Testis (tissue), 3 donors: ENCODE results near the gene NLRP13. TPM values are rescaled to one million over a fixed set of nuclear protein-coding genes. Genes with fewer than 3 reads are reported as not detected.
"Not testable (repeated sequence)": the region's sequence is repeated elsewhere in the genome, so short reads cannot be mapped to it uniquely, and the experiment has no call there.

Experiments used
- DNase-seq: peaks from one replicate; pipeline ENCODE4 v3.0.0-alpha.2; 2019
- H3K27ac ChIP-seq, 2 donors: fragments of 200-600 bp; sonication (generic); one replicate each; pipeline ENCODE4 v1.5.1; 2019
- H3K27me3 ChIP-seq: fragments of 200-600 bp; sonication (generic); one replicate; pipeline ENCODE4 v1.5.1; 2019
- H3K36me3 ChIP-seq: fragments of 200-600 bp; sonication (generic); one replicate; pipeline ENCODE4 v1.5.1; 2017; ENCODE audit warnings: low read depth; ENCODE audit errors: missing control alignments
- H3K4me1 ChIP-seq: fragments of 200-600 bp; sonication (generic); one replicate; pipeline ENCODE4 v1.5.1; 2019
- H3K4me3 ChIP-seq, 2 donors: fragments of 200-600 bp; sonication (generic); one replicate each; pipeline ENCODE4 v1.5.1; 2017 to 2019
- H3K9me3 ChIP-seq: fragments of 200-600 bp; sonication (generic); one replicate; pipeline ENCODE4 v1.5.1; 2017
- POLR2A ChIP-seq: fragments of 450-650 bp; IDR thresholded peaks from one replicate; pipeline ENCODE4 v1.6.1; 2017; ENCODE audit warnings: antibody characterized with exemption, mild to moderate bottlenecking, moderate library complexity
- WGBS, 2 donors: methylation state at CpG; one replicate each; pipeline ENCODE4 v1.1.5; 2018; 5-methylcytosine and 5-hydroxymethylcytosine counted together
- intact Hi-C: fragments of 100-400 bp; cut with DNase I; formaldehyde crosslinking; loops from one replicate; pipeline ENCODE4 v1.15.1; 2023; ENCODE audit warnings: low total_unique reads
- polyA plus RNA-seq: library from polyadenylated mRNA; stranded (reverse); fragments of 350-450 nt; fragmentation: Illumina TruSeq; extraction: RNeasy Lipid Tissue Mini Kit (QIAGEN cat#74804); gene quantifications from one replicate; pipeline ENCODE4 v1.2.3, GENCODE V29; 2014; ENCODE audit warnings: low read depth, low replicate concordance; ENCODE audit not compliant: insufficient read depth
- total RNA-seq, 2 donors: library from RNA; depleted of rRNA; stranded (reverse); fragments of >200 nt; gene quantifications; one replicate each; pipeline ENCODE4 v1.2.3, GENCODE V29; 2016
- TF ChIP-seq, protein P1 (sequence below), 3 experiments: fragments of 450-650 bp in 2 of 3; fragments of 200-600 bp in 1 of 3; sonication (generic) in 1 of 3; IDR thresholded peaks; one replicate each; pipeline ENCODE4 v1.5.1; 2016 to 2019; ENCODE audit warnings: antibody characterized with exemption in 3 of 3, mild to moderate bottlenecking in 2 of 3, moderate library complexity in 1 of 3

Gene NLRP13
- total and polyA plus RNA-seq, 3 donors from 2014 or later: 0.08 to 0.19 TPM; not detected in 1

DNA sequence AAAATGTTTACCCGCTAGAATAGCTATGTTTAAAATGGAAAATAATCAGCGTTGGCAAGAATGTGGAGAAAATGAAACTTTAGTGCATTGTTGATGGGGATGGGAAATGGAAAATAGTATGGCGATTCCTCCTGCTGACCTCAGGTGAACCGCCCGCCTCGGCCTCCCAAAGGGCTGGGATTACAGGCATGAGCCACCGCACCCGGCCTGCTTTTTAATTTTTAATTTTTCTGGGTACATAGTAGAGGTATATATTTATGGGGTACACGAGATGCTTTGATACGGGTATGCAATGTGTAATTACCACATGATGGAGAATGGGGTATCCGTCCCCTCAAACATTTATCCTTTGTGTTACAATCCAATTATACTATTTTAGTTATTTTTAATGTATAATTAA is 8.2 kb upstream of the NLRP13 start:
- no peaks in the 10 kb centered on the region for H3K9me3 ChIP-seq
- intact Hi-C loops: no loop called here
- WGBS, 2 donors: 91 to 93% methylated on average over 11 of the region's 11 CpGs

DNA sequence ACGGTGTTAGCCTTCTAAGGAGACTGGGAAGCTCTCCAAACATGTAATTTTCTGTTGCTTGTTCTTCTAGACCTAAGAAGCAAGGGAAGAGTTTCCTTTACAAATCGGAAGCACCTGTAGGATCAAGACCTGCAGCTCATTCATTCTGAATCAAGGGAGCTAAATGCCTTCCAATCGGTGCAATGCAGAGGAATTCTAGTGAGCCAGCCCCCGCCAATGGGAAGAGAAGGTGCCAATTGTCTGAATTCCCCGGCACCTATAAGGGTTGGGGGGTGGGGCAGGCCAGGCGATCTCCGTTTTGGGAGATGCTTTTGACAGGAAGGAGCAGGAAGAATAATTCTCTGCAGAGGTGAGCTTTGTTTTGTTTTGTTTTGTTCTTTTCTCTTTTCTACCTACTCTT is 7.1 kb upstream of the NLRP13 start:
- no peak for DNase-seq
- no peaks in the 10 kb centered on the region for H3K4me1 ChIP-seq
- no peak overlapping the region for H3K4me3 ChIP-seq
- intact Hi-C loops: no loop called here
- WGBS, 2 donors: 61 to 63% methylated on average over 7 of the region's 7 CpGs
- no peaks in the 10 kb centered on the region for H3K36me3 ChIP-seq
- no peak for TF ChIP-seq POLR2A
- TF ChIP-seq, protein P1, sequence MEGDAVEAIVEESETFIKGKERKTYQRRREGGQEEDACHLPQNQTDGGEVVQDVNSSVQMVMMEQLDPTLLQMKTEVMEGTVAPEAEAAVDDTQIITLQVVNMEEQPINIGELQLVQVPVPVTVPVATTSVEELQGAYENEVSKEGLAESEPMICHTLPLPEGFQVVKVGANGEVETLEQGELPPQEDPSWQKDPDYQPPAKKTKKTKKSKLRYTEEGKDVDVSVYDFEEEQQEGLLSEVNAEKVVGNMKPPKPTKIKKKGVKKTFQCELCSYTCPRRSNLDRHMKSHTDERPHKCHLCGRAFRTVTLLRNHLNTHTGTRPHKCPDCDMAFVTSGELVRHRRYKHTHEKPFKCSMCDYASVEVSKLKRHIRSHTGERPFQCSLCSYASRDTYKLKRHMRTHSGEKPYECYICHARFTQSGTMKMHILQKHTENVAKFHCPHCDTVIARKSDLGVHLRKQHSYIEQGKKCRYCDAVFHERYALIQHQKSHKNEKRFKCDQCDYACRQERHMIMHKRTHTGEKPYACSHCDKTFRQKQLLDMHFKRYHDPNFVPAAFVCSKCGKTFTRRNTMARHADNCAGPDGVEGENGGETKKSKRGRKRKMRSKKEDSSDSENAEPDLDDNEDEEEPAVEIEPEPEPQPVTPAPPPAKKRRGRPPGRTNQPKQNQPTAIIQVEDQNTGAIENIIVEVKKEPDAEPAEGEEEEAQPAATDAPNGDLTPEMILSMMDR (IDR thresholded peaks at IDR 0.05): no peak
- no peaks in the 10 kb centered on the region for H3K9me3 ChIP-seq
- H3K27ac ChIP-seq: no peak overlapping the region
- no peaks in the 10 kb centered on the region for H3K27me3 ChIP-seq

More for the DNA sequence above, 8.2 kb upstream of the NLRP13 start:
- Histone ChIP-seq H3K4me3 (no peak overlapping the region), H3K36me3 (no peaks in the 10 kb centered on the region), H3K27ac (no peak overlapping the region), H3K4me1 (no peaks in the 10 kb centered on the region), H3K27me3 (no peaks in the 10 kb centered on the region)
- no peak for DNase-seq
- no peak for TF ChIP-seq POLR2A

DNA sequence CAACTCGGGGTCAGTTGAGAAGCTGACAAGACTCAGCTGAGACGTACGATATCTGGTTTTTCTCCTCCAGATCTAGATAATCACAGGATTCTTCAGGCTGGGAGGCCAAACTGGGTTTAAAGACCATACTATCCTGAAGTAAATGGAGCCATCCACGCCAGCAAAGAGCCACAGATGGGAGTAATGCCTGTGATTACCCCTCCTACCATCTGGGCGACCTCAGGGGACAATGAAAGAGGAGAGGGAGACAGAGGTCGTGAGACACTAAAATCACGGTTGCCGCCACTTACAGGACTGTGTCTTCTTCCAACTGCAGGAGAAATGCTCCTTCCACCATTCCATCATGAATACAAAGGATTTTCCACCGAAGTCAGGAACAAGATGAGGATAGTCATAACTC is 3.1 kb upstream of the NLRP13 start:
- intact Hi-C loops: no loop called here
- TF ChIP-seq, protein P1 (IDR thresholded peaks at IDR 0.05): no peak
- no peak overlapping the region for H3K4me3 ChIP-seq
- H3K27ac ChIP-seq: no peak overlapping the region
- H3K9me3 ChIP-seq: no peaks in the 10 kb centered on the region
- no peak for DNase-seq
- no peaks in the 10 kb centered on the region for H3K27me3 ChIP-seq
- no peaks in the 10 kb centered on the region for H3K36me3 ChIP-seq
- WGBS, 2 donors: 76 to 80% methylated on average over 9 of the region's 9 CpGs
- H3K4me1 ChIP-seq: no peaks in the 10 kb centered on the region

DNA sequence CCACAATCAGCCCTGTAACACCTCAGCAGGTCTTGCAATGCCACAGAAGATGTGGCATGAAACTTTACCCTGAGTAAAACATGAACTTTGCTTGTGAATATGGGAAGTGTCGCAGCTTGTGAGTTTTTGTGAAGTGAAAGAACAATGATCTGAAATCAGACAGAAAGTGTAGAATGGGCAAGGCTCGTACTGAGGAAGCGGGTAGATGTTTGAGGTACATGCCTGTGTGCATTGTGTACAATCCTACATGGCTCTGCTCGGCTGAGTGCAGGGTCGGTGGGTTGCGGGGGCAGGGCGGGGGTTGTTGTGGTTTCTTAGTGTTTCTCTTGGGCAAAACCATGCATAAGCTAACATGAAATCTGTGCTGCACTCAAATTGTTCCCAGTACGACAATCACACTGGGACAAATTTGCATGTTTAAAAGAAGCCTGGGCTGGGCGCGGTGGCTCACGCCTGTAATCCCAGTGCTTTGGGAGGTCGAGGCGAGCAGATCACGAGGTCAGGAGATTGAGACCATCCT is 1.1 kb downstream of the NLRP13 start:
- no peak overlapping the region for H3K27ac ChIP-seq
- WGBS, 2 donors: 77 to 86% methylated on average over 14 of the region's 14 CpGs
- intact Hi-C loops: no loop called here

DNA sequence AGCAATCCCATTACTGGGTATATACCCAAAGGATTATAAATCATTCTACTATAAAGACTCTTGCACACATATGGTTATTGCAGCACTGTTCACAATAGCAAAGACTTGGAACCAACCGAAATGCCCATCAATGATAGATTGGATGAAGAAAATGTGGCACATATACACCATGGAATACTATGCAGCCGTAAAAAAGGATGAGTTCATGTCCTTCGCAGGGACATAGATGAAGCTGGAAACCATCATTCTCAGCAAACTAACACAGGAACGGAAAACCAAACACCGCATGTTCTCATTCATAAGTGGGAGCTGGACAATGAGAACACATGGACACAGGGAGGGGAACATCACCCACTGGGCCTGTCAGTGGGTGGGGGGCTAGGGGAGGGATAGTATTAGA is 2.9 kb downstream of the NLRP13 start:
- H3K27me3 ChIP-seq, H3K4me1 ChIP-seq, H3K9me3 ChIP-seq, H3K36me3 ChIP-seq, DNase-seq, intact Hi-C loops, H3K27ac ChIP-seq, H3K4me3 ChIP-seq: not testable (repeated sequence)
- WGBS, 2 donors: 76 to 86% methylated on average over 5 of the region's 5 CpGs

More for the DNA sequence above, 1.1 kb downstream of the NLRP13 start:
- Histone ChIP-seq H3K4me1 (no peaks in the 10 kb centered on the region), H3K9me3 (no peaks in the 10 kb centered on the region), H3K27me3 (no peaks in the 10 kb centered on the region), H3K4me3 (no peak overlapping the region), H3K36me3 (no peaks in the 10 kb centered on the region)
- TF ChIP-seq POLR2A: no peak
- TF ChIP-seq, protein P1 (IDR thresholded peaks at IDR 0.05): no peak
- DNase-seq: no peak

DNA sequence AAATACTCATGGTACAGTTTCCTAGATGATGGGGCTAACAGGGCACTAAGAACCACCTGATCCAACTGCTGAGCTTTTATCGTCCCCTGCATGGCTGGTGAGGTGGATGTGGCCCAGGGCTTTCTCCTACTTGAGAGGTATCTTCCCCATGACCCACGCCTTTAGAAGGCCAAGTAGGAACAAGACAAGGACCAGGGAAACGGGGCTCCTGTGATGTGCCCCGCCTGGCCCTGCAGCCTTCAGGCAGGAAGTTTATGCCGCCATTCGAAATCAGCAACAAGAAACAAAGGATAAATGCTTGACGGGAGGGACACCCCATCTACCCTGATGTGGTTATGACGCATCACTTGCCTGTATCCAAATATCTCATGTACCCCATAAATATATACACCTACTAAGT is 4.1 kb downstream of the NLRP13 start:
- Histone ChIP-seq H3K9me3 (no peaks in the 10 kb centered on the region), H3K27ac (no peak overlapping the region), H3K4me3 (no peak overlapping the region), H3K27me3 (no peaks in the 10 kb centered on the region), H3K4me1 (no peaks in the 10 kb centered on the region), H3K36me3 (no peaks in the 10 kb centered on the region)
- DNase-seq: no peak
- TF ChIP-seq, protein P1 (IDR thresholded peaks at IDR 0.05): no peak
- TF ChIP-seq POLR2A: no peak
- intact Hi-C loops: no loop called here
- WGBS, 2 donors: 86 to 88% methylated on average over 8 of the region's 8 CpGs
